ENCODE measurements around the gene RNF130. TPM values are rescaled to one million over a fixed set of nuclear protein-coding genes. Genes with fewer than 3 reads are reported as not detected.

Gene RNF130
- total RNA-seq, 2 experiments from 2014 or later, result 4.9 to 5.4 TPM

DNA sequence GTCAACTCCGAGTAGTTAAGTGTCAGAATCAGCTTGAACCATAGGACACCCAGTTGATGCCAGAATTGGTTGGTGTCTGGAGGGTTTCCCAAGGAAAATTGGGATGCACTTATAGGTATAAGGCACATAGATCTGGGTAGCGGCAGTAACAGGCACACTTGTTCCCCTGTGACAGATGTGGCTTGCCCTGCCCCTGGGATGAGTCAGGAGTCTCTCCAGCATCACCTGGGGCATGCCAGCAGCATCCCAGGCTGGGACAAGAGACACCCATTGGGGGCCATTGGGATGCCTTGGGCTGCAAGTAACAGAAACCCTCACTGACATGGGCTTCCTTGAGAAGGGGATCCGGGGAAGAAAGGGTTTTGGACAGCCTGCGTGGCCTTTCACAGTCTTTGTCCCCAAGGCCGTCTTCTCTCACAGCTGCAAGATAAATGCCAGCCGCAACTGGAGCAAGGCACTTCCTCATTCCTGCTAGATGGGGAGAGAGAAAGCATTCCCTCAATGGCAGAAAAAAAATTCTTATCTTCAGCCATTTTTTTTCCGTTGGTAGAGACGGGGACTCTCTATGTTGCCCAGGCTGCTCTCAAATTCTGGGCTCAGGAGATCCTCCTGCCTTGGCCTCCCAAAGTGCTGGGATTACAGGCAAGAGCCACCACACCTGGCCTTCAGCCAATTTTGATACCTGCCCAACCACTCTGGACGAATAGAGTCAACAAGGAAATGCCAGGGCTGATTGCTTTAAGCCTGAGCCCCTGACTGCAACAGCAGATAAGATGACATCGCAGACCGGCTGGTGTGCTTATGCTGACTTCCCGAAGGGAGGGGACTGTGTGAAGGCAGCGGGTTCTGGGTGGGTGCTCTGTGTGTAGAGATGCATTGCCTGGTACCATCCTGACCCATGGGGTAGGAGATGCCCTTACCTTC lies 13.3 kb upstream of the RNF130 start:
- ATAC-seq (no peak), DNase-seq (no peak)
- Mint-ChIP-seq H3K27me3 (peaks cover 26% of the 10 kb centered on the region), H3K4me1 (peaks cover 18% of the 10 kb centered on the region), H3K9me3 (ENCODE audit: low read depth) (no peaks in the 10 kb centered on the region), H3K36me3 (peaks cover 1% of the 10 kb centered on the region), H3K27ac (no peak overlapping the region), H3K4me3 (no peak overlapping the region)
- CTCF ChIA-PET, result no interaction called here

DNA sequence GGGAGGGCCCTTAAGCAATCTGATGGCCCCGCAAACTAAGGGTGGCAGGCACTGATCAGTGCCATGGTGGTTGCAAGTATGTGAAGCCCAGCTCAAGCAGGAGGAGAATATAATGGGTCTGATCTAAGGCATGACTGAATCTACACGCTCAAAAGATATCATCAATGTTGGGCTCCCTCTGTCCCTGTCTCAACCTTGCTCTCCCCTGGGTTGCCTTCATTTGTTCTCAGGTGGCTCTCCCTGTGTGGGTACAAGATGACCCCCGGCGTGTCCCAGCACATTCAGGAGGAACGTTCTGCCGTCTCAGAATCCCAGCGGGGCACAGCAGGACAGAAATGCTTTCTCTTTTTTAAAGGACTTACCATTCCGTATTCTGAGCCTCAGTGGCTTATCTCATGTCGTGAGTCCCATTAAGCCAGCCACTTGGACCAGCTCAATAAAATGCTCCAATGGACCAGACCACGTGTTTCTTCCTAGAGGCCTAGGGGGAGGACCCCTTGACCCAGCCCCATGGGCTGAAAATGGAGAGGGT lies 12.0 kb upstream of the RNF130 start:
- Mint-ChIP-seq H3K9me3 (ENCODE audit: low read depth) (no peaks in the 10 kb centered on the region), H3K4me1 (peaks cover 18% of the 10 kb centered on the region), H3K4me3 (no peak overlapping the region), H3K27me3 (peaks cover 38% of the 10 kb centered on the region), H3K27ac (no peak overlapping the region), H3K36me3 (peaks cover 1% of the 10 kb centered on the region)
- no peak for ATAC-seq
- CTCF ChIA-PET, result no interaction called here
- no peak for DNase-seq

DNA sequence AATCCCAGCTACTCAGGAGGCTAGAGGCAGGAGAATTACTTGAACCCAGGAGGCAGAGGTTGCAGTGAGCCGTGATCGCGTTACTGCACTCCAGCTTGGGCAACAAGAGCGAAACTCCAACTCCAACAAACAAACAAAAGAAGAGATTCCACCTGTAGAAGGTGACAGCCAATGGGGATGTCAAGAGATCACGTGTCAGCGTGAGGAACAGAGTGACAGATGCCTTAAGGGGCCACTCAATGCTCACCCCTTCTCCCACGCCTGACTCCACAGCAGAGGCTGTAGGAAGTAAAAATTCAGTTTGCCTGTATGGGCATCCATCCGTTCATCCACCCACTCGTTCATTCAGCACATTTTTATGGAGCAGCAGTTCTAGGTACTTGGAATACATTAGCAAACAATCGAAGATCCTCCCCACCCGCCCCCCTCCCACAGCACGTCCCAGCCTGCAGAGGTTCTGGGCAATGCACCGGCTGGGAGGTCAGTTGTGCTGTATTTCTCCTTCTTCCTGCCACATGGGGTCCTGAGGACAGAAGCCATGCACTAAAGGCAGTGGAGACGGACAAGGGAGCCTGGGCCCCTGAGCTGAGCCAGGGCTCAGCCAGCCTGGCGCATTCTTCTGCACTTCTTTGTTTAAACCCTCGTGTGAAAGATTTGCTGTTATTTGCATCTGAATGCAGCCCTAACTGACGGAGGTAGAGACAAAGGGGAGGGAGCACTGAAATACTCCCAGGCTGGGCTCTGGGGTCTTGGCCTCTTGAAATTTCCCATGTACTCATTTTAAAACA lies 11.3 kb upstream of the RNF130 start:
- no peaks in the 10 kb centered on the region for H3K9me3 Mint-ChIP-seq (ENCODE audit: low read depth)
- no peak for DNase-seq
- CTCF ChIA-PET, result no interaction called here
- H3K27me3 Mint-ChIP-seq, result peaks cover 38% of the 10 kb centered on the region
- ATAC-seq, result no peak
- peaks cover 18% of the 10 kb centered on the region for H3K4me1 Mint-ChIP-seq
- H3K27ac Mint-ChIP-seq, result no peak overlapping the region
- peaks cover 1% of the 10 kb centered on the region for H3K36me3 Mint-ChIP-seq
- no peak overlapping the region for H3K4me3 Mint-ChIP-seq

DNA sequence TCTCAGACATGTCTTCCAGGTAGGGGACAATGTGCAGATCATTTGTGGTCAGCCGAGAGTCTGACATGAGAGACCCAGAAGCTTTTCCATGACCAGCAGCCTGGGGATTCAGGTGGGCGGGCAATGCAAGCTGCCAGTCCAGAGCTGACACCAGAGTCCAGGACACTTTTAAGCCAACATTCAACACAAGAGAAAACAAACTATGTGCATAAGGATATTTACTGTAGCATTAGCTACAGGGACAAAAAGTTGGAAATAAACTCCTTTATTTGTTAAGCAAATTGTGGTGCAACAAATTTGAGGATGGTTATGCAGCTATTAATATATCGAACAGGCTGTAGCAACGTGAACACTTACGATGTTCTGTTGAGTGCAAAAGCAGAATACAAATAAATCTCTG lies 9.9 kb upstream of the RNF130 start:
- CTCF ChIA-PET, result interaction anchor here (2.1 kb wide), 1 partner anchor 10 kb away, joined by 8 read pairs; no protein-coding TSS in a partner anchor
- H3K27ac Mint-ChIP-seq, result no peak overlapping the region
- H3K4me3 Mint-ChIP-seq, result no peak overlapping the region
- DNase-seq (no peak), ATAC-seq (no peak)
- H3K27me3 Mint-ChIP-seq, result peaks cover 38% of the 10 kb centered on the region
- no peaks in the 10 kb centered on the region for H3K9me3 Mint-ChIP-seq (ENCODE audit: low read depth)
- peaks cover 1% of the 10 kb centered on the region for H3K36me3 Mint-ChIP-seq
- H3K4me1 Mint-ChIP-seq, result peaks cover 13% of the 10 kb centered on the region

DNA sequence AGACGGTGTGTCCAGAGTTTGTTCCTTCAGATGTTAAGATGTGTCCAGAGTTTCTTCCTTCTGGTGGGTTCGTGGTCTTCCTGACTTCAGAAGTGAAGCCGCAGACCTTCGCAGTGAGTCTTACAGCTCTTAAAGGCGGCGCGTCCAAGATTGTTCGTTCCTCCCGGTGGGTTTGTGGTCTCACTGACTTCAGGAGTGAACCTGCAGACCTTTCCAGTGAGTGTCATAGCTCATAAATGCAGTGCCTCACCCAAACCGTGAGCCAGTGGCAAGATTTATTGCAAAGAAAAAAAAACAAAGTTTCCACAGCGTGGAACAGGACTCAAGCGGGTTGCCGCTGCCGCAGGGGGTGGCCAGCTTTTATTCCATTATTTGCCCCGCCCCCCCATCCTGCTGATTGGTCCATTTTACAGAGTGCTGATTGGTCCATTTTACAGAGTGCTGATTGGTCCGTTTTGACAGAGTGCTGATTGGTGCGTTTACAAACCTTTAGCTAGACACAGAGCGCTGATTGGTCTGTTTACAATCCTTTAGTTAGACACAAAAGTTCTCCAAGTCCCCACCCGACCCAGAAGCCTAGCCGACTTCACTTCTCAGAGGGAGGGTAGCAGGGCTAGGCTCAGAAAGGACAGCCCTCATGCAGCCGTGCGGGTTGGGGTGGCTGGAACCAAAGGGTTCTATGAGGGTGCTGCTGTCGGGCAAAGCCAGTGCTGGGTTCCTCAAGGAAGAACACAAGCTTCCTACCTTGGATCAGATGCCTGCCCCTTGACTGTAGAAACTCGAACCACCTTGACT lies 9.1 kb upstream of the RNF130 start:
- Mint-ChIP-seq H3K36me3 (peaks cover 1% of the 10 kb centered on the region), H3K4me3 (peak overlapping the region; percentile 29), H3K27me3 (peaks cover 42% of the 10 kb centered on the region), H3K4me1 (peaks cover 8% of the 10 kb centered on the region), H3K9me3 (ENCODE audit: low read depth) (no peaks in the 10 kb centered on the region), H3K27ac (no peak overlapping the region)
- CTCF ChIA-PET, result interaction anchor here (1.1 to 2.1 kb wide), 3 partner anchors 11 to 52 kb away, joined by 3 to 8 read pairs (median 3); no protein-coding TSS in a partner anchor
- DNase-seq (no peak), ATAC-seq (no peak)

DNA sequence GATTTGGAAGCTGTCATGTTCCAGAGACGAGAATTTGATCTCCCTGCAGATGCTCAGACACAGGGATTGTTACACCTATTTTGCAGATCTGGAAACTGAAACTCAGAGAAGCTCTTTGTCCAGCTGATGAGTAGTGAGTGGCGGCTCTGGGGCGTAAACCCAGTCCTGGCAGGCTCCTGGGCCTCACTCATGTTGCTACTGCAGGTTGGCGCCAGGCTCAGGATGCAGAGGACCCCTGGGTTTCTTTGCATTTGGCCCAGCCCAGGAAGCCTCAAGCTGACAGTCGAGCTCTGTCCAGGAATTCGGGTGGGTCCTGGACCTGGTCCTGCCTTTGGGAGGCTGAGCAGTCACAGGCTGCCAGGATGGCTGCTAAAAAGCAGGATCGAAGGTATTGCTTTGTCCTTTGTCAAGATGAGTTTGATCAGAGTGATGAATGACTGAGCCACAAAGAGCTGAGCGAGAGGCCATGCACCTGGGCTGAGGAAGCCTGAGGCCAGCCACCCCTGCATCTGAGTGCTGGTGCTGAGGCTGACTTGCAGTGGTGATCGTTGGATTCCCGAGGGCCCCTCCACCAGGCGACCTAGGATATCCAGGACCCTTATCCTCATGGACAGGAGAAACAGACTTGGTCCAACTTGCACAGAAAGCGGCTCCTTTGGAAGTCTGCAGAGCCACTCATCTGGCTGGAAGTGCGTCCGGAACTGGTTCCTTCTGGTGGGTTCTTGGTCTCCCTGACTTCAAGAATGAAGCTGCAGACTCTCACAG lies 8.3 kb upstream of the RNF130 start:
- DNase-seq, result no peak
- peaks cover 1% of the 10 kb centered on the region for H3K36me3 Mint-ChIP-seq
- H3K9me3 Mint-ChIP-seq (ENCODE audit: low read depth), result no peaks in the 10 kb centered on the region
- peaks cover 6% of the 10 kb centered on the region for H3K4me1 Mint-ChIP-seq
- H3K4me3 Mint-ChIP-seq, result no peak overlapping the region
- no peak overlapping the region for H3K27ac Mint-ChIP-seq
- CTCF ChIA-PET, result interaction anchor here (1.1 to 2.1 kb wide), 3 partner anchors 11 to 51 kb away, joined by 3 to 8 read pairs (median 3); no protein-coding TSS in a partner anchor
- peaks cover 48% of the 10 kb centered on the region for H3K27me3 Mint-ChIP-seq
- ATAC-seq, result no peak

DNA sequence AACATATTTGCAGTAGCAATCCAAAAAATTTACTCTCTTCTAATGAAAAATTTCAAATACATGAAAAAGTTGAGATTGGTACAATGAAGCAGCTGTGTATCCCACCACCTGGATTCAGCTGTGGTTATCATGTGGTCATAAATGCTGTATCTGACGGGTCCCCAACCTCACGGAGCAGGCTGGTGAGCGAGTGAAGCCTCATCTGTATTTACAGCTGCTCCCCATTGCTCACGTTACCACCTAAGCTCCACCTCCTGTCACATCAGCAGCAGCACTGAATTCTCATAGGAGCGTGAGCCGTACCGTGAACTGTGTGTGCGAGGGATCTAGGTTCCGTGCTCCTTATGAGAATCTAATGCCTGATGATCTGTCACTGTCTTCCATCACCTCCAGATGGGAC lies 6.8 kb upstream of the RNF130 start:
- peaks cover 6% of the 10 kb centered on the region for H3K4me1 Mint-ChIP-seq
- DNase-seq (no peak), ATAC-seq (no peak)
- H3K27ac Mint-ChIP-seq, result no peak overlapping the region
- H3K27me3 Mint-ChIP-seq, result peaks cover 54% of the 10 kb centered on the region
- CTCF ChIA-PET, result interaction anchor here (1.9 kb wide), 1 partner anchor 13 kb away, joined by 6 read pairs; no protein-coding TSS in a partner anchor
- peaks cover 1% of the 10 kb centered on the region for H3K36me3 Mint-ChIP-seq
- H3K4me3 Mint-ChIP-seq, result no peak overlapping the region
- H3K9me3 Mint-ChIP-seq (ENCODE audit: low read depth), result no peaks in the 10 kb centered on the region

DNA sequence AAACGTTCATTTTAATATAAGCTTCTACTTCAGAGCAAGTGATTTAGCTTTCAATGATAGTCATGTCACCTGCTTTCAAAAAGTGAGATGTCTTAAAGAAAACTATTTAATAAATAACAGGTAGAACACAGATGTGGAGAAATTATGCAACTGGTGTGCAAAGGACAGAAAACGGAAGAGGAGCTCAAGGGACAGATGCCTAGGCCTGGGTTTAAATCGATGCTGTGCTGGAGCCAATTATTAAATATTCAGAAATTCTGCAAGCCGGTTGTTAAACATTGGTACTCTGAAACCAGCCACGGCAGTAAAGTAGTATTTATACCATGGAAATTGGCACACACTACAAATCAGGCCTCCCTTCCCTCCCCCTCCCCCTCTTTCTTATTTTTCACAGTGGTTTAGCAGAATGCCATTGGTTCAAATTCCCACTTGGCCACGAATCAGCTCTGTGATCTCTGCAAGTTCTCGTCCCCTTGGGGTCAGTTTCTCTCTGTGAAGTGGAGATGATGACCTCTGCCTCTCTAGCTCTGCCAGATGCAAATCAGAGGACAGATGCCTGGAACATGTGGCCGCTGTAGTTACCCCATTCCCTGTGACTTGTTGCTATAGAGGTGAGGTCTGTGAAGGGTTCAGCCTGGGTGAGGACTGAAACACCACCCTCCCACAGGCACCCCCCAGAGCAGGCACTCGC lies 6.2 kb upstream of the RNF130 start:
- H3K27ac Mint-ChIP-seq, result no peak overlapping the region
- DNase-seq (no peak), ATAC-seq (no peak)
- H3K9me3 Mint-ChIP-seq (ENCODE audit: low read depth), result peaks cover 2% of the 10 kb centered on the region
- peaks cover 2% of the 10 kb centered on the region for H3K36me3 Mint-ChIP-seq
- CTCF ChIA-PET, result interaction anchor here (1.9 kb wide), 1 partner anchor 14 kb away, joined by 6 read pairs; no protein-coding TSS in a partner anchor
- H3K4me1 Mint-ChIP-seq, result peaks cover 6% of the 10 kb centered on the region
- H3K27me3 Mint-ChIP-seq, result peaks cover 57% of the 10 kb centered on the region
- H3K4me3 Mint-ChIP-seq, result no peak overlapping the region

DNA sequence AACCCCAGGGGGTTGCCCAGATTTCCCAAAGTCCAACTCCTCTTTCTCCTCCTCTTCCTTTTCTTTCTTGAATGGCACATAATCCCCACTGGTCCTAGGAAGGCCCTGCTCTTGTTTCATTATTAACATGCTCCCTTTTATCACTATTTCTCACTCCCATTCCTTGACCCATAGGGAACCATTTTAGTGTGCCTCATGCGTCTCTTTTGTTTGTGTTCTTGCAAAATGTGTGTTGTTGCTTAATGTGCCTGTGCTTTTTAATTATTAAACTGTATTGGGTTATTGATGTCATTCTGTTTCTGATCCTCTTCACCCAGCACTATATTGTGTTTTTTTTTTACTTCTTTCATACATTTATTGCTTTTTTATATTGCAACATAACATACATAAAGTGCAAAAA lies 4.1 kb upstream of the RNF130 start:
- ATAC-seq (no peak), DNase-seq (no peak)
- peaks cover 3% of the 10 kb centered on the region for H3K36me3 Mint-ChIP-seq
- CTCF ChIA-PET, result no interaction called here
- no peak overlapping the region for H3K27ac Mint-ChIP-seq
- H3K4me1 Mint-ChIP-seq, result peaks cover 13% of the 10 kb centered on the region
- H3K4me3 Mint-ChIP-seq, result no peak overlapping the region
- H3K9me3 Mint-ChIP-seq (ENCODE audit: low read depth), result peaks cover 2% of the 10 kb centered on the region
- H3K27me3 Mint-ChIP-seq, result peaks cover 52% of the 10 kb centered on the region

DNA sequence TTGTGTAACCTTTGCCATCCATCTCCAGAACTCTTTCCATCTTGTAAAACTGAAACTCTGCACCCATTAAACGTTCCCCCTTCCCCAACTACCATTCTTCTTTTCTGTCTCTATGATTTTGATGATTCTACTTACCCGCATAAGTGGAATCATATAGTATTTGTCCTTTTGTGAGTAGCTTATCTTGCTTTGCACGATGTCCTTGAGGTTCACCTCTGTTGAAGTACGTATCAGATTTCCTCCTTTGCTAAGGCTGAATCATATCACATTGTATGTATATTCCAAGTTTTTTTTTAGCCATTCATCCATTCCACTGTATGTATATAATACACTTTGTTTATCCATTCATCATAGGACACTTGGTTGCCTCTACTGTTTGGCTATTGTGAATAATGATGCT lies 2.9 kb upstream of the RNF130 start:
- H3K4me3 Mint-ChIP-seq, result no peak overlapping the region
- ATAC-seq (no peak), DNase-seq (no peak)
- peaks cover 2% of the 10 kb centered on the region for H3K9me3 Mint-ChIP-seq (ENCODE audit: low read depth)
- H3K4me1 Mint-ChIP-seq, result peaks cover 20% of the 10 kb centered on the region
- peaks cover 48% of the 10 kb centered on the region for H3K27me3 Mint-ChIP-seq
- peaks cover 1% of the 10 kb centered on the region for H3K36me3 Mint-ChIP-seq
- CTCF ChIA-PET, result interaction anchor here (0.6 kb wide), 1 partner anchor 493 kb away, joined by 4 read pairs; no protein-coding TSS in a partner anchor
- no peak overlapping the region for H3K27ac Mint-ChIP-seq

DNA sequence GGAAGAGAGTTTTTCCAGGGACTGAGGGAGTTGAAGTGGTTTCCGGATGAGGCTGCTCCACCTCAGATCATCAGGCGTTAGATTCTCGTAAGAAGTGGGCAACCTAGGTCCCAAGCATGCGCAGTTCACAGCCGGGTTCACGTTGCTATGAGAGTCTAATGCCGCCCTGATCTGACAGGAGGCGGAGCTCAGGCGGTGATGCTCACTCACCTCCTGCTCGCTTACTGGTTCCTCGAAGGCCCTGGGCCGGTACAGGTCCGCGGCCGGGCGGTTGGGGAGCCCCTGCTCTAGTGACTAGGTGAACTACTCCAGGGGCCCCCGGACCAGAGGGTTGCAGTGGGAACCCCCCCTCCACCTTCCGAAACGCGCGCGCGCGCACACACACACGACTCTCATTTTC lies 997 bp upstream of the RNF130 start:
- Mint-ChIP-seq H3K4me1 (peaks cover 23% of the 10 kb centered on the region), H3K36me3 (peaks cover 1% of the 10 kb centered on the region), H3K4me3 (peak overlapping the region; percentile 42), H3K27ac (no peak overlapping the region), H3K9me3 (ENCODE audit: low read depth) (peaks cover 2% of the 10 kb centered on the region), H3K27me3 (peaks cover 41% of the 10 kb centered on the region)
- CTCF ChIA-PET, result no interaction called here
- ATAC-seq, result no peak
- no peak for DNase-seq

DNA sequence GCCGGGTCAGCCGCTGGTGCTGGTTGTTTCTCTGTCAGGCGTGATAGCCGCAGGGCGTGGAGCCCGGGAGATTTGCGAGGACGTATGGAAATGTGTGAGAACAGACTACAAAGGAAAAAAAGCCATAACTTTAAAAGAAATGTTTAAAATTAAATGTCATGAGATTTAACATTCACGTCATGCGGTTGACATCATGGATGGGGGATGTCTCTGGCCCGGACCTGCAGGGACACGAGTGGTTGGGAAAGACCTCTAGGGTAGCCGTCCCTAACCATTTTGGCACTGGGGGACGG lies 643 bp upstream of the RNF130 start:
- no peak for DNase-seq
- no peak for ATAC-seq
- peaks cover 2% of the 10 kb centered on the region for H3K9me3 Mint-ChIP-seq (ENCODE audit: low read depth)
- peaks cover 23% of the 10 kb centered on the region for H3K4me1 Mint-ChIP-seq
- CTCF ChIA-PET, result no interaction called here
- peaks cover 1% of the 10 kb centered on the region for H3K36me3 Mint-ChIP-seq
- peak overlapping the region; percentile 65 for H3K27ac Mint-ChIP-seq
- H3K27me3 Mint-ChIP-seq, result peaks cover 41% of the 10 kb centered on the region
- H3K4me3 Mint-ChIP-seq, result peak overlapping the region; percentile 42
